Lower leg skin (tissue), 3 donors: ENCODE results near the gene IFT22.

ENCODE experiments used
- POLR2A ChIP-seq, 2 donors: fragments of 450-650 bp; IDR thresholded peaks; one replicate each; pipeline ENCODE4 v1.6.1; 2016 to 2017; ENCODE audit warnings: antibody characterized with exemption in 2 of 2, mild to moderate bottlenecking in 1 of 2, moderate library complexity in 1 of 2
- TF ChIP-seq, protein P1 (sequence below), 3 donors: fragments of 450-650 bp; IDR thresholded peaks; one replicate each; pipeline ENCODE4 v1.5.1; 2016; ENCODE audit warnings: antibody characterized with exemption in 3 of 3, mild to moderate bottlenecking in 3 of 3, moderate library complexity in 2 of 3

GRCh38 chr7:101367676-101368075 is 46.1 kb upstream of the IFT22 start:
- TF ChIP-seq, protein P1, sequence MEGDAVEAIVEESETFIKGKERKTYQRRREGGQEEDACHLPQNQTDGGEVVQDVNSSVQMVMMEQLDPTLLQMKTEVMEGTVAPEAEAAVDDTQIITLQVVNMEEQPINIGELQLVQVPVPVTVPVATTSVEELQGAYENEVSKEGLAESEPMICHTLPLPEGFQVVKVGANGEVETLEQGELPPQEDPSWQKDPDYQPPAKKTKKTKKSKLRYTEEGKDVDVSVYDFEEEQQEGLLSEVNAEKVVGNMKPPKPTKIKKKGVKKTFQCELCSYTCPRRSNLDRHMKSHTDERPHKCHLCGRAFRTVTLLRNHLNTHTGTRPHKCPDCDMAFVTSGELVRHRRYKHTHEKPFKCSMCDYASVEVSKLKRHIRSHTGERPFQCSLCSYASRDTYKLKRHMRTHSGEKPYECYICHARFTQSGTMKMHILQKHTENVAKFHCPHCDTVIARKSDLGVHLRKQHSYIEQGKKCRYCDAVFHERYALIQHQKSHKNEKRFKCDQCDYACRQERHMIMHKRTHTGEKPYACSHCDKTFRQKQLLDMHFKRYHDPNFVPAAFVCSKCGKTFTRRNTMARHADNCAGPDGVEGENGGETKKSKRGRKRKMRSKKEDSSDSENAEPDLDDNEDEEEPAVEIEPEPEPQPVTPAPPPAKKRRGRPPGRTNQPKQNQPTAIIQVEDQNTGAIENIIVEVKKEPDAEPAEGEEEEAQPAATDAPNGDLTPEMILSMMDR (IDR thresholded peaks at IDR 0.05), result no peak
- TF ChIP-seq POLR2A (IDR thresholded peaks at IDR 0.05), result no peak
